Mesenchymal stem cell (in vitro differentiated cells and primary cell): ENCODE measurements around the gene ZRANB2.

Source experiments
- DNase-seq: peaks from one replicate; pipeline ENCODE4 v3.0.0-alpha.2; 2013
- H2AFZ ChIP-seq: one replicate; pipeline ENCODE4 v1.6.1; 2013; ENCODE audit warnings: low read depth, mild to moderate bottlenecking, control low read depth, inconsistent platforms, low read length, moderate library complexity
- H2AK5ac ChIP-seq: 2 replicates; pipeline ENCODE4 v1.6.1; 2013; ENCODE audit warnings: low read length, moderate library complexity, mild to moderate bottlenecking, inconsistent platforms; ENCODE audit not compliant: severe bottlenecking
- H2BK120ac ChIP-seq: one replicate; pipeline ENCODE4 v1.6.1; 2013; ENCODE audit warnings: low read depth, mild to moderate bottlenecking, inconsistent platforms, low read length, moderate library complexity
- H2BK12ac ChIP-seq, 2 experiments: one replicate each; pipeline ENCODE4 v1.6.1; 2013; ENCODE audit warnings: inconsistent platforms in 2 of 2, low read length in 2 of 2, mild to moderate bottlenecking in 2 of 2, moderate library complexity in 2 of 2, control low read depth in 1 of 2
- H2BK15ac ChIP-seq: one replicate; pipeline ENCODE4 v1.6.1; 2013; ENCODE audit warnings: mild to moderate bottlenecking, low read depth, inconsistent platforms; ENCODE audit not compliant: poor library complexity, severe bottlenecking
- H2BK5ac ChIP-seq: 2 replicates; pipeline ENCODE4 v1.6.1; 2013; ENCODE audit warnings: low read depth, mild to moderate bottlenecking, low read length, control low read depth, inconsistent platforms; ENCODE audit not compliant: poor library complexity, severe bottlenecking
- H3K14ac ChIP-seq, 2 experiments: one replicate each; pipeline ENCODE4 v1.6.1; 2013; ENCODE audit warnings: inconsistent platforms in 2 of 2, low read length in 2 of 2, control low read depth in 1 of 2, mild to moderate bottlenecking in 1 of 2, moderate library complexity in 1 of 2
- H3K18ac ChIP-seq, 2 experiments: one replicate each; pipeline ENCODE4 v1.6.1; 2013; ENCODE audit warnings: inconsistent platforms in 2 of 2, low read length in 2 of 2, control low read depth in 1 of 2, low read depth in 1 of 2, mild to moderate bottlenecking in 1 of 2
- H3K23ac ChIP-seq, 2 experiments: one replicate each; pipeline ENCODE4 v1.6.1; 2013; ENCODE audit warnings: inconsistent platforms in 2 of 2, low read length in 2 of 2, mild to moderate bottlenecking in 2 of 2, moderate library complexity in 2 of 2, control low read depth in 1 of 2
- H3K27ac ChIP-seq: 2 replicates; pipeline ENCODE4 v1.5.1; 2013; ENCODE audit warnings: mild to moderate bottlenecking, moderate library complexity, low read length, control low read depth, inconsistent platforms; ENCODE audit not compliant: poor library complexity, severe bottlenecking
- H3K27me3 ChIP-seq, 2 experiments: 2 replicates each; pipeline versions ENCODE4 v1.6.1 to v1.7.0; 2013; ENCODE audit warnings: low read length in 2 of 2, mild to moderate bottlenecking in 2 of 2, moderate library complexity in 2 of 2, control low read depth in 1 of 2, inconsistent platforms in 1 of 2; ENCODE audit not compliant: control insufficient read depth in 1 of 2, insufficient read depth in 1 of 2
- H3K36me3 ChIP-seq, 2 experiments: 2 replicates each; pipeline versions ENCODE4 v1.6.1 to v1.7.0; 2013; ENCODE audit warnings: low read length in 2 of 2, control low read depth in 1 of 2, inconsistent platforms in 1 of 2, low read depth in 1 of 2, mild to moderate bottlenecking in 1 of 2; ENCODE audit not compliant: insufficient read depth in 2 of 2, control insufficient read depth in 1 of 2
- H3K4ac ChIP-seq, 2 experiments: one replicate each; pipeline ENCODE4 v1.6.1; 2013; ENCODE audit warnings: inconsistent platforms in 2 of 2, low read length in 2 of 2, mild to moderate bottlenecking in 2 of 2, moderate library complexity in 2 of 2, control low read depth in 1 of 2, low read depth in 1 of 2
- H3K4me1 ChIP-seq: 2 replicates; pipeline ENCODE4 v1.6.1; 2013; ENCODE audit warnings: low read depth, low read length, control low read depth; ENCODE audit not compliant: control insufficient read depth, insufficient read depth
- H3K4me2 ChIP-seq: 2 replicates; pipeline ENCODE4 v1.6.1; 2013; ENCODE audit warnings: low read length, mild to moderate bottlenecking, inconsistent platforms; ENCODE audit not compliant: poor library complexity, severe bottlenecking
- H3K4me3 ChIP-seq, 2 experiments: 2 replicates each; pipeline versions ENCODE4 v1.5.1 to v1.7.0; 2013; ENCODE audit warnings: low read length in 2 of 2, mild to moderate bottlenecking in 2 of 2, control low read depth in 1 of 2, low read depth in 1 of 2; ENCODE audit not compliant: insufficient read depth in 1 of 2
- H3K79me1 ChIP-seq: replicated peaks from 2 replicates; pipeline ENCODE4 v1.6.1; 2013; ENCODE audit warnings: mild to moderate bottlenecking, control low read depth, low read length, inconsistent platforms; ENCODE audit not compliant: poor library complexity, severe bottlenecking
- H3K9ac ChIP-seq: 2 replicates; pipeline ENCODE4 v1.7.0; 2013; ENCODE audit warnings: mild to moderate bottlenecking, low read length, moderate library complexity
- H3K9me3 ChIP-seq: 2 replicates; pipeline ENCODE4 v1.7.0; 2013; ENCODE audit warnings: mild to moderate bottlenecking, low read length; ENCODE audit not compliant: control insufficient read depth
- H4K8ac ChIP-seq: one replicate; pipeline ENCODE4 v1.6.1; 2013; ENCODE audit warnings: inconsistent platforms, mild to moderate bottlenecking, low read length, moderate library complexity
- H4K91ac ChIP-seq: one replicate; pipeline ENCODE4 v1.6.1; 2013; ENCODE audit warnings: mild to moderate bottlenecking, low read length, inconsistent platforms
- WGBS: methylation state at CpG from one replicate; pipeline ENCODE4 v1.1.7; 2013; ENCODE audit warnings: mixed read lengths; 5-methylcytosine and 5-hydroxymethylcytosine counted together

ZRANB2 gene

DNA sequence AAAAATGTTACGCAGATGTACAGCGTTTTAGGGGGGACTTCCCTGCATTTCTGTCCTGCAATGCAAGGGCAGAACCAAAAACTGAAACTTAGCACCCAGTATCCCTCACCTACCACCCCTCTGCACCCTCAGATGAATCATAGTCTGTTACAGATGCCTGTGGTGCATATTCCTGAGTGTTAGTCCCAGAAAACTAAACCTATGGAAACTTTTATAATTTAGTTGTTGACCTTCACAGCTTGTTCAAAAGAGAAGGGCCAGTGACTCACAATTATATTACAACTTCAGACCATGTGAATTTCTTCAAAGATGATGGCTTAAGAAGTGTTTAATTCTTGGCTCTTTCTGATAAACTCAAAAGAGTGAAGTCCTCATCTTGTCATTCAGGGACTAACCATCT lies 39.0 kb downstream of the ZRANB2 start:
- Histone ChIP-seq H3K4me1 (peaks cover under 1% of the 10 kb centered on the region), H3K4me3 (no peak overlapping the region), H3K4me2 (no peak overlapping the region), H2BK12ac (no peak overlapping the region), H3K14ac (no peak overlapping the region), H4K91ac (no peak overlapping the region), H3K23ac (no peak overlapping the region), H2AK5ac (no peak overlapping the region), H2BK5ac (no peak overlapping the region), H3K18ac (no peak overlapping the region), H3K27me3 (peaks cover 0 to 10% of the 10 kb centered on the region in 2 experiments), H2AFZ (no peak overlapping the region), H3K9ac (peak overlapping the region; percentile 35), H2BK15ac (no peak overlapping the region), H3K9me3 (no peaks in the 10 kb centered on the region), H2BK120ac (no peak overlapping the region), H3K27ac (no peak overlapping the region), H3K36me3 (peaks cover 0 to 22% of the 10 kb centered on the region in 2 experiments), H4K8ac (no peak overlapping the region), H3K4ac (no peak overlapping the region), H3K79me1 (no peaks in the 10 kb centered on the region)
- no peak for DNase-seq
- WGBS = 75% methylated on average over 2 of the region's 2 CpGs

DNA sequence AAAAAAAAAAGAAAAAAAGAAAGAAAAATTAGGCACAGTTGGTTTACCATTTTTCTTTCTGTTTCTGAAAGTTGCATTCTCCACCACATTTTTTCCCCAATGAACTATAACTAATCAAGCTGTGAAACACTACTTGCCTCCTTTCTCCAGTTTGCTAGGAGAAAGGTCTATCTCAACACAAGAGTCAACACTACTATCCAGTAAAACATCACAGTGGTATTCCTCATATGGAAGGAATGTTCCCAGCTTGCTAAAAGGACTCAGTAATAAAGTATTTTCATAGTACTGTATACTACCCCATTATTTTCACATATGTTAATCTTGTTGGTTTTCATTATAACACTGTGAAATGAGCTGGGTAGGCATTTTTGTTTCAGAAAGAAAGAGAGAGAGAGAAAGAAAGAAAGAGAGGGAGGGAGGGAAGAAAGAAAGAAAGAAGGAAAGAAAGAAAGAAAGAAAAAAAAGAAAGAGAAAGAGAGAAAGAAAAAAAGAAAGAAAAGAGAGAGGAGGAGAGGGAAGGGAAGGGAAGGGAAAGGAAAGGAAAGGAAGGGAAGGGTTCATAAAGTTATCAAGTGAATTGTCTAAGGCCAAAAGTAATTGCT lies 41.1 kb downstream of the ZRANB2 start:
- no peaks in the 10 kb centered on the region for H3K4me1 ChIP-seq
- no peaks in the 10 kb centered on the region for H3K27me3 ChIP-seq
- no peaks in the 10 kb centered on the region for H3K79me1 ChIP-seq
- no peak overlapping the region for H3K9ac ChIP-seq
- no peak for DNase-seq
- H3K36me3 ChIP-seq = peaks cover 0 to 28% of the 10 kb centered on the region in 2 experiments
- H2AFZ ChIP-seq = no peak overlapping the region
- H4K91ac ChIP-seq = no peak overlapping the region
- H2BK120ac ChIP-seq = no peak overlapping the region
- no peak overlapping the region for H3K4me2 ChIP-seq
- no peak overlapping the region for H2BK12ac ChIP-seq
- H3K18ac ChIP-seq = no peak overlapping the region
- no peak overlapping the region for H2BK5ac ChIP-seq
- H3K9me3 ChIP-seq = no peaks in the 10 kb centered on the region
- H3K4ac ChIP-seq = no peak overlapping the region
- no peak overlapping the region for H3K23ac ChIP-seq
- no peak overlapping the region for H3K27ac ChIP-seq
- no peak overlapping the region for H3K4me3 ChIP-seq
- no peak overlapping the region for H3K14ac ChIP-seq
- no peak overlapping the region for H2BK15ac ChIP-seq
- H4K8ac ChIP-seq = no peak overlapping the region
- H2AK5ac ChIP-seq = no peak overlapping the region

DNA sequence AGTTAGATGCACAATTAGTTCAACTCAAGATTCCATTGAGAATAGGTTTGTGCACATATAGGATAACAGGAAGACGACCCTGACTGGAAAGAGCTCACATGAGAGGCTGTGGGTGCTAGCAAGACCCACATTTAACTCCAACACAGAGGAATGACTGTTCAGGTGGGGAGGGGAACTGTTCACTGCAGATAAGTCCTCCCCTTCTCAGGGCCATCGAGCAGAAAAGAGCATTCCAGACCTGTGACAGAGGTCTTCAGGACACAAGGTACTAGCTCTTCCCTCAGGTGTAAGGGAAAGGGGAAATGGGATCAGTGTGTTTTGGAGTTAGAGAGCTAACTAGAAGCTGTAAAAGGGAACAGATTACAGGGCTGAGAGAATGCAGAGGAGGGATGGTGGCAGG lies 41.9 kb downstream of the ZRANB2 start:
- H3K27ac ChIP-seq = no peak overlapping the region
- DNase-seq = no peak
- no peak overlapping the region for H3K23ac ChIP-seq
- WGBS = 79% methylated on average over 2 of the region's 2 CpGs
- H3K4me1 ChIP-seq = no peaks in the 10 kb centered on the region
- no peak overlapping the region for H2AFZ ChIP-seq
- H4K91ac ChIP-seq = no peak overlapping the region
- no peak overlapping the region for H3K4me2 ChIP-seq
- H2BK15ac ChIP-seq = no peak overlapping the region
- H2BK5ac ChIP-seq = no peak overlapping the region
- no peaks in the 10 kb centered on the region for H3K27me3 ChIP-seq
- no peak overlapping the region for H3K14ac ChIP-seq
- H2BK12ac ChIP-seq = no peak overlapping the region
- no peak overlapping the region for H3K4me3 ChIP-seq
- H3K18ac ChIP-seq = no peak overlapping the region
- H2AK5ac ChIP-seq = no peak overlapping the region
- H3K9me3 ChIP-seq = no peaks in the 10 kb centered on the region
- H3K4ac ChIP-seq = no peak overlapping the region
- H3K9ac ChIP-seq = no peak overlapping the region
- H2BK120ac ChIP-seq = no peak overlapping the region
- H4K8ac ChIP-seq = no peak overlapping the region
- H3K36me3 ChIP-seq = peaks cover 0 to 28% of the 10 kb centered on the region in 2 experiments
- H3K79me1 ChIP-seq = no peaks in the 10 kb centered on the region

DNA sequence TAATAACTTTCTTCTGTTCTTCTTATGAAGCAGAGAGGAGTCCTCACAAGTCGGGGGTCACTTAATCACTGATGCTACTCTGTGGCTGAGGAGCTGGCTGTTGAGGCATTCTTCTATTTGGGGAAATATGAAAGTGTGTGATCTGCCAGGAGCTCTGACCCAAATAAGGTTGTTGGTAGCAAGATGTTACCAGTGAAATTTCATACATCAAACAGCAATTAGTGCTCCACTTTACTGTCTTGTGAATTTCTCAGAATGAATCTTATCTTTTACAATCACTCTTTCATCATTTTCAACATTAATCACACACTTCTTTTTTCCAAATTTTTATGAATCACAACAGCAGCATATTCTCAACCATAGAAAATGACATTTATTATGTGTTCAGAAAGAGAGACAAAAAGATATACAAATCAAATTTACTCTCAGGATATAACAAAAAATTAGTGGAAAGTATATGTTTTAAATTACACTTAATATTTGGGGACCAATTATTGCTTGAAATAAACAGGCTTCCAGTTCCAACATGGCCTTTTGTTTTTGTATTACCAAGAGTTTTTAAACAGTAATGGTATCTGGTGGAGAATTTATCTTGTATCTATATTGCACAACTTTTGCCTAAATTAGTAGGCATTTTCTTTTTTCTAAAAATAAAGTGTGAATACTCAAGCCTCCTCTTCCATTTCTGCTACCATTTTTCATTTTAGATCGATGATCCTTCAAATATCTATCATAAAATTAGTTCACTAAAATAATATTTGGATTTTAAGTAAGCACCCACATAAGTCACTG lies 42.8 kb downstream of the ZRANB2 start:
- Histone ChIP-seq H3K18ac (no peak overlapping the region), H2BK120ac (no peak overlapping the region), H2AFZ (no peak overlapping the region), H4K91ac (no peak overlapping the region), H3K9ac (no peak overlapping the region), H3K4me2 (no peak overlapping the region), H2BK15ac (no peak overlapping the region), H3K27me3 (peaks cover 0 to 3% of the 10 kb centered on the region in 2 experiments), H3K23ac (no peak overlapping the region), H3K14ac (no peak overlapping the region), H2AK5ac (no peak overlapping the region), H3K4ac (no peak overlapping the region), H2BK5ac (no peak overlapping the region), H3K9me3 (no peaks in the 10 kb centered on the region), H2BK12ac (no peak overlapping the region), H3K36me3 (peaks cover 0 to 28% of the 10 kb centered on the region in 2 experiments), H3K27ac (no peak overlapping the region), H3K4me3 (no peak overlapping the region), H3K4me1 (no peaks in the 10 kb centered on the region), H3K79me1 (no peaks in the 10 kb centered on the region), H4K8ac (no peak overlapping the region)
- 90% methylated on average over 2 of the region's 2 CpGs for whole genome bisulfite sequencing
- no peak for DNase-seq
